ENCODE measurements around the gene AURKA.

- TF ChIP-seq, protein P1, sequence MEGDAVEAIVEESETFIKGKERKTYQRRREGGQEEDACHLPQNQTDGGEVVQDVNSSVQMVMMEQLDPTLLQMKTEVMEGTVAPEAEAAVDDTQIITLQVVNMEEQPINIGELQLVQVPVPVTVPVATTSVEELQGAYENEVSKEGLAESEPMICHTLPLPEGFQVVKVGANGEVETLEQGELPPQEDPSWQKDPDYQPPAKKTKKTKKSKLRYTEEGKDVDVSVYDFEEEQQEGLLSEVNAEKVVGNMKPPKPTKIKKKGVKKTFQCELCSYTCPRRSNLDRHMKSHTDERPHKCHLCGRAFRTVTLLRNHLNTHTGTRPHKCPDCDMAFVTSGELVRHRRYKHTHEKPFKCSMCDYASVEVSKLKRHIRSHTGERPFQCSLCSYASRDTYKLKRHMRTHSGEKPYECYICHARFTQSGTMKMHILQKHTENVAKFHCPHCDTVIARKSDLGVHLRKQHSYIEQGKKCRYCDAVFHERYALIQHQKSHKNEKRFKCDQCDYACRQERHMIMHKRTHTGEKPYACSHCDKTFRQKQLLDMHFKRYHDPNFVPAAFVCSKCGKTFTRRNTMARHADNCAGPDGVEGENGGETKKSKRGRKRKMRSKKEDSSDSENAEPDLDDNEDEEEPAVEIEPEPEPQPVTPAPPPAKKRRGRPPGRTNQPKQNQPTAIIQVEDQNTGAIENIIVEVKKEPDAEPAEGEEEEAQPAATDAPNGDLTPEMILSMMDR (IDR thresholded peaks at IDR 0.05): no peak
- no peak for TF ChIP-seq POLR2A (IDR thresholded peaks at IDR 0.05)
These were observed 967 bp upstream of the AURKA start for GRCh38 chr20:56392881-56393482.

All from adrenal gland (tissue), 5 donors.